Endothelial cell (in vitro differentiated cells): ENCODE data around the gene TMEM109. TPM values are rescaled to one million over a fixed set of nuclear protein-coding genes. Genes with fewer than 3 reads are reported as not detected.

Source experiments
- DNase-seq: peaks from one replicate; pipeline ENCODE4 v3.0.0; 2021; ENCODE audit warnings: low spot score
- H3K27ac Mint-ChIP-seq: one replicate; pipeline ENCODE4 v1.8.0; 2021; ENCODE audit warnings: mixed read lengths, inconsistent platforms; ENCODE audit not compliant: unreplicated experiment
- H3K27me3 Mint-ChIP-seq: one replicate; pipeline ENCODE4 v1.8.0; 2021; ENCODE audit warnings: mild to moderate bottlenecking, moderate library complexity, mixed read lengths, inconsistent platforms; ENCODE audit not compliant: unreplicated experiment
- H3K36me3 Mint-ChIP-seq: one replicate; pipeline ENCODE4 v1.8.0; 2021; ENCODE audit warnings: mild to moderate bottlenecking, low read depth, mixed read lengths, inconsistent platforms; ENCODE audit not compliant: unreplicated experiment
- H3K4me1 Mint-ChIP-seq: one replicate; pipeline ENCODE4 v1.8.0; 2021; ENCODE audit warnings: mild to moderate bottlenecking, mixed read lengths, inconsistent platforms; ENCODE audit not compliant: unreplicated experiment
- H3K4me3 Mint-ChIP-seq: one replicate; pipeline ENCODE4 v1.8.0; 2021; ENCODE audit warnings: mild to moderate bottlenecking, mixed read lengths, inconsistent platforms; ENCODE audit not compliant: unreplicated experiment
- H3K9me3 Mint-ChIP-seq: one replicate; pipeline ENCODE4 v1.8.0; 2021; ENCODE audit warnings: mixed read lengths, inconsistent platforms; ENCODE audit not compliant: unreplicated experiment
- total RNA-seq: library from RNA; stranded (reverse); fragmentation: NEBNext Ultra II Directional; extraction: Animal tissue kit (Norgen Biotek cat#: 25700); gene quantifications from one replicate; pipeline ENCODE4 v1.2.1, GENCODE V29; 2021; ENCODE audit not compliant: unreplicated experiment
- TF ChIP-seq, protein P1 (sequence below): fragments of 200-600 bp; sonication (generic); IDR thresholded peaks from one replicate; pipeline ENCODE4 v1.5.0; 2021; ENCODE audit warnings: antibody characterized with exemption; ENCODE audit not compliant: unreplicated experiment

The TMEM109 gene
- total RNA-seq, 1 donor from 2014 or later, result 95.1 TPM

GRCh38 chr11:60945295-60945667 is 31.3 kb downstream of the TMEM109 start:
- Mint-ChIP-seq H3K9me3 (no peaks in the 10 kb centered on the region), H3K27me3 (peaks cover 8% of the 10 kb centered on the region), H3K27ac (no peak overlapping the region), H3K4me3 (no peak overlapping the region), H3K36me3 (no peaks in the 10 kb centered on the region), H3K4me1 (peaks cover 10% of the 10 kb centered on the region)
- TF ChIP-seq, protein P1, sequence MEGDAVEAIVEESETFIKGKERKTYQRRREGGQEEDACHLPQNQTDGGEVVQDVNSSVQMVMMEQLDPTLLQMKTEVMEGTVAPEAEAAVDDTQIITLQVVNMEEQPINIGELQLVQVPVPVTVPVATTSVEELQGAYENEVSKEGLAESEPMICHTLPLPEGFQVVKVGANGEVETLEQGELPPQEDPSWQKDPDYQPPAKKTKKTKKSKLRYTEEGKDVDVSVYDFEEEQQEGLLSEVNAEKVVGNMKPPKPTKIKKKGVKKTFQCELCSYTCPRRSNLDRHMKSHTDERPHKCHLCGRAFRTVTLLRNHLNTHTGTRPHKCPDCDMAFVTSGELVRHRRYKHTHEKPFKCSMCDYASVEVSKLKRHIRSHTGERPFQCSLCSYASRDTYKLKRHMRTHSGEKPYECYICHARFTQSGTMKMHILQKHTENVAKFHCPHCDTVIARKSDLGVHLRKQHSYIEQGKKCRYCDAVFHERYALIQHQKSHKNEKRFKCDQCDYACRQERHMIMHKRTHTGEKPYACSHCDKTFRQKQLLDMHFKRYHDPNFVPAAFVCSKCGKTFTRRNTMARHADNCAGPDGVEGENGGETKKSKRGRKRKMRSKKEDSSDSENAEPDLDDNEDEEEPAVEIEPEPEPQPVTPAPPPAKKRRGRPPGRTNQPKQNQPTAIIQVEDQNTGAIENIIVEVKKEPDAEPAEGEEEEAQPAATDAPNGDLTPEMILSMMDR, result no peak
- DNase-seq, result no peak

- no peak for DNase-seq
- no peaks in the 10 kb centered on the region for H3K9me3 Mint-ChIP-seq
- H3K4me1 Mint-ChIP-seq, result peaks cover 3% of the 10 kb centered on the region
- TF ChIP-seq, protein P1, result no peak
- H3K27ac Mint-ChIP-seq, result no peak overlapping the region
- no peaks in the 10 kb centered on the region for H3K36me3 Mint-ChIP-seq
- no peak overlapping the region for H3K4me3 Mint-ChIP-seq
- H3K27me3 Mint-ChIP-seq, result peaks cover 6% of the 10 kb centered on the region
These were observed 32.8 kb downstream of the TMEM109 start for GRCh38 chr11:60946601-60947264.

DNA sequence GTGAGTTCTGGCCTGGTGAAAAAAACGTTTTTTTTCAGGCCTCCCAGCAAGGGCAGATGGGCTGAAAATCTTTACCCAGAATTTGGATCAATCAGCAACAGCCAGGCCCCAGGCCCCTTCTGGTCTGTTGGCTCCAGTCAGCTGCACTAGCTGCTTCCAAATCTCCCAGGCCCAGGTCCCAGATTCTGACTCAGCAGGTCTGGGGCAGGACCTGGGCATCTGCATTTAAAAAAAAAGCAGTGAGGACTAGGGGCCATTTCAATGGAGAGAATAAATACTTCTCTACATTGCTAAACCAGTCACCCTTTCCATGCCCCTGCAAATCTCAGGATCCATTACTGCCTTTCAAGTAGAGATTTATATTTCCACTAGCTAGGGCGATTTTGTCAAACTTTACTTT is 33.7 kb downstream of the TMEM109 start:
- Mint-ChIP-seq H3K27me3 (peaks cover 12% of the 10 kb centered on the region), H3K27ac (no peak overlapping the region), H3K4me1 (peaks cover under 1% of the 10 kb centered on the region), H3K9me3 (no peaks in the 10 kb centered on the region), H3K36me3 (no peaks in the 10 kb centered on the region), H3K4me3 (no peak overlapping the region)
- no peak for DNase-seq
- TF ChIP-seq, protein P1, result no peak

DNA sequence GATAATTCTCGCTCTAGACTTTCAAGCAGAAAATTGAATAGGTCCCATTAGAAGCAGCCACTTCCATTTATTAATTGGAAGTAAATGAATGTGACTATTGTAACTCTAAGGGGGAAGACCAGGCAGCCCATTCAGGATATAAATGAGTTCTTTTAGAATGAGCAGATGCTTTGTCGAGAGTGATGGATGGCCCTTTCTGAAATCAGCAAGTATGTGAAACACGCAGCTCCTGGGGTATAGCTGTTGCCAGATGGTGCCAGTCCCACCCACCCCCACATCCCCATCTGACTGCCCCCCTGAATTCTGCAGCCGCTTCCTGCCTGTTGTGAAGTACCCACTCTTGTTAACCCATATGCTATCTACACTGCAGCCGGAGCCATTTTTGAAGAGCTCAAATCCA is 34.3 kb downstream of the TMEM109 start:
- Mint-ChIP-seq H3K27me3 (peaks cover 15% of the 10 kb centered on the region), H3K4me3 (no peak overlapping the region), H3K36me3 (no peaks in the 10 kb centered on the region), H3K9me3 (no peaks in the 10 kb centered on the region), H3K27ac (no peak overlapping the region), H3K4me1 (peaks cover 3% of the 10 kb centered on the region)
- no peak for DNase-seq
- TF ChIP-seq, protein P1, result no peak

- DNase-seq, result no peak
- H3K9me3 Mint-ChIP-seq, result no peaks in the 10 kb centered on the region
- no peaks in the 10 kb centered on the region for H3K36me3 Mint-ChIP-seq
- peaks cover 3% of the 10 kb centered on the region for H3K4me1 Mint-ChIP-seq
- no peak overlapping the region for H3K27ac Mint-ChIP-seq
- no peak overlapping the region for H3K4me3 Mint-ChIP-seq
- peaks cover 13% of the 10 kb centered on the region for H3K27me3 Mint-ChIP-seq
- TF ChIP-seq, protein P1, result no peak
These were observed 36.1 kb downstream of the TMEM109 start for GRCh38 chr11:60950024-60950423.
